H9 (cell line): ENCODE measurements around the gene IFNG-AS1. TPM values are rescaled to one million over a fixed set of nuclear protein-coding genes. Genes with fewer than 3 reads are reported as not detected.

Experiments used
- DNase-seq: peaks from one replicate; pipeline ENCODE4 v3.0.0-alpha.2; 2017
- H2AFZ ChIP-seq: one replicate; pipeline ENCODE4 v1.6.1; 2013; ENCODE audit warnings: mild to moderate bottlenecking, low read length, control low read depth, moderate library complexity
- H2AK5ac ChIP-seq: 2 replicates; pipeline ENCODE4 v1.6.1; 2013; ENCODE audit warnings: low read length, control low read depth, mixed read lengths; ENCODE audit not compliant: insufficient read length
- H2BK120ac ChIP-seq: one replicate; pipeline ENCODE4 v1.6.1; 2013; ENCODE audit warnings: low read depth, mild to moderate bottlenecking, low read length, control low read depth, inconsistent platforms; ENCODE audit not compliant: poor library complexity, severe bottlenecking
- H2BK12ac ChIP-seq: 2 replicates; pipeline ENCODE4 v1.6.1; 2013; ENCODE audit warnings: low read length, control low read depth, mixed read lengths, low read depth; ENCODE audit not compliant: insufficient read length
- H2BK15ac ChIP-seq: 2 replicates; pipeline ENCODE4 v1.6.1; 2013; ENCODE audit warnings: low read depth, low read length, control low read depth
- H2BK20ac ChIP-seq: one replicate; pipeline ENCODE4 v1.6.1; 2013; ENCODE audit warnings: low read depth, mild to moderate bottlenecking, low read length, control low read depth, inconsistent platforms; ENCODE audit not compliant: poor library complexity, severe bottlenecking
- H2BK5ac ChIP-seq: 2 replicates; pipeline ENCODE4 v1.6.1; 2013; ENCODE audit warnings: low read length, control low read depth, mixed read lengths; ENCODE audit not compliant: insufficient read length
- H3K14ac ChIP-seq: 2 replicates; pipeline ENCODE4 v1.6.1; 2013; ENCODE audit warnings: low read length, control low read depth; ENCODE audit not compliant: insufficient read depth
- H3K18ac ChIP-seq: 2 replicates; pipeline ENCODE4 v1.6.1; 2013; ENCODE audit warnings: low read depth, mild to moderate bottlenecking, mixed read lengths, low read length, control low read depth; ENCODE audit not compliant: insufficient read length
- H3K23ac ChIP-seq: 2 replicates; pipeline ENCODE4 v1.6.1; 2013; ENCODE audit warnings: low read length, control low read depth, mixed read lengths, low read depth; ENCODE audit not compliant: insufficient read length
- H3K23me2 ChIP-seq: 2 replicates; pipeline ENCODE4 v1.6.1; 2013; ENCODE audit warnings: low read depth, mild to moderate bottlenecking, mixed read lengths, low read length, control low read depth; ENCODE audit not compliant: insufficient read length, poor library complexity, severe bottlenecking
- H3K27ac ChIP-seq: 2 replicates; pipeline ENCODE4 v1.5.1; 2013; ENCODE audit warnings: low read length, control low read depth, mixed read lengths, low read depth; ENCODE audit not compliant: insufficient read length
- H3K27me3 ChIP-seq: 2 replicates; pipeline ENCODE4 v1.6.1; 2013; ENCODE audit warnings: low read length, control low read depth, inconsistent platforms; ENCODE audit not compliant: insufficient read depth
- H3K4ac ChIP-seq: 2 replicates; pipeline ENCODE4 v1.6.1; 2013; ENCODE audit warnings: low read depth, mild to moderate bottlenecking, control low read depth, inconsistent platforms, low read length, moderate library complexity
- H3K4me1 ChIP-seq: 2 replicates; pipeline ENCODE4 v1.6.1; 2013; ENCODE audit warnings: low read length, control low read depth, inconsistent platforms; ENCODE audit not compliant: insufficient read depth
- H3K4me2 ChIP-seq: 2 replicates; pipeline ENCODE4 v1.6.1; 2013; ENCODE audit warnings: low read length, control low read depth, mixed read lengths; ENCODE audit not compliant: insufficient read length, insufficient read depth
- H3K56ac ChIP-seq: 2 replicates; pipeline ENCODE4 v1.6.1; 2013; ENCODE audit warnings: low read depth, mild to moderate bottlenecking, mixed read lengths, low read length, control low read depth; ENCODE audit not compliant: insufficient read length
- H3K79me1 ChIP-seq: 2 replicates; pipeline ENCODE4 v1.6.1; 2013; ENCODE audit warnings: low read depth, mild to moderate bottlenecking, moderate library complexity, low read length, control low read depth, inconsistent platforms; ENCODE audit not compliant: insufficient read depth, poor library complexity, severe bottlenecking
- H3K79me2 ChIP-seq: 2 replicates; pipeline ENCODE4 v1.6.1; 2013; ENCODE audit warnings: low read length, control low read depth, inconsistent platforms; ENCODE audit not compliant: insufficient read depth
- H3K9ac ChIP-seq: 2 replicates; pipeline ENCODE4 v1.6.1; 2013; ENCODE audit warnings: low read length, control low read depth, mixed read lengths; ENCODE audit not compliant: insufficient read length; ENCODE audit errors: extremely low read depth
- H3K9me3 ChIP-seq: one replicate; pipeline ENCODE4 v1.6.1; 2013; ENCODE audit warnings: low read depth, low read length, inconsistent platforms; ENCODE audit not compliant: control insufficient read depth
- H3T11ph ChIP-seq: one replicate; pipeline ENCODE4 v1.6.1; 2013; ENCODE audit warnings: mild to moderate bottlenecking, low read length, control low read depth, inconsistent platforms
- H4K20me1 ChIP-seq: one replicate; pipeline ENCODE4 v1.6.1; 2013; ENCODE audit not compliant: control insufficient read depth, insufficient read length, insufficient read depth
- H4K5ac ChIP-seq: 2 replicates; pipeline ENCODE4 v1.6.1; 2013; ENCODE audit warnings: low read depth, mild to moderate bottlenecking, mixed read lengths, low read length, control low read depth; ENCODE audit not compliant: insufficient read length
- H4K8ac ChIP-seq: replicated peaks from 2 replicates; pipeline ENCODE4 v1.6.1; 2013; ENCODE audit warnings: low read length, control low read depth, mixed read lengths, low read depth; ENCODE audit not compliant: insufficient read length
- H4K91ac ChIP-seq: 2 replicates; pipeline ENCODE4 v1.6.1; 2013; ENCODE audit warnings: low read depth, mild to moderate bottlenecking, moderate library complexity, mixed read lengths, low read length, control low read depth; ENCODE audit not compliant: insufficient read length
- H3K27ac Mint-ChIP-seq, 3 experiments: 2 replicates in 2 of 3; 3 replicates in 1 of 3; pipeline ENCODE4 v1.8.0; 2020 to 2021; ENCODE audit warnings: mixed read lengths in 3 of 3, mild to moderate bottlenecking in 1 of 3, moderate library complexity in 1 of 3
- H3K27me3 Mint-ChIP-seq: 2 replicates; pipeline ENCODE4 v1.8.0; 2021; ENCODE audit warnings: low read depth, mild to moderate bottlenecking, moderate library complexity, mixed read lengths
- H3K36me3 Mint-ChIP-seq, 3 experiments: 2 replicates in 2 of 3; 3 replicates in 1 of 3; pipeline ENCODE4 v1.8.0; 2020 to 2021; ENCODE audit warnings: low read depth in 3 of 3, mixed read lengths in 3 of 3; ENCODE audit not compliant: insufficient read depth in 1 of 3
- H3K4me1 Mint-ChIP-seq, 2 experiments: 2 replicates each; pipeline ENCODE4 v1.8.0; 2020; ENCODE audit warnings: mixed read lengths in 2 of 2
- H3K4me3 Mint-ChIP-seq, 2 experiments: 2 replicates in 1 of 2; 3 replicates in 1 of 2; pipeline ENCODE4 v1.8.0; 2020 to 2021; ENCODE audit warnings: mild to moderate bottlenecking in 2 of 2, mixed read lengths in 2 of 2, moderate library complexity in 1 of 2
- H3K9me3 Mint-ChIP-seq, 2 experiments: 2 replicates in 1 of 2; 3 replicates in 1 of 2; pipeline ENCODE4 v1.8.0; 2020; ENCODE audit warnings: mild to moderate bottlenecking in 2 of 2, mixed read lengths in 2 of 2, moderate library complexity in 1 of 2
- CTCF ChIP-seq: fragments of 200-600 bp; sonication (generic); conservative IDR thresholded peaks from 3 replicates; pipeline ENCODE4 v1.8.0; 2021; ENCODE audit warnings: antibody characterized with exemption, mild to moderate bottlenecking
- WGBS: extraction: QIAGEN DNeasy Blood & Tissue Kit; methylation state at CpG from one replicate; pipeline ENCODE4 v1.1.7; 2013; ENCODE audit warnings: missing lambda C conversion rate, low lambda C conversion rate, mixed read lengths; ENCODE audit not compliant: insufficient read length; ENCODE audit errors: extremely low coverage; 5-methylcytosine and 5-hydroxymethylcytosine counted together
- total RNA-seq: library from RNA; stranded (reverse); gene quantifications from 2 replicates; pipeline ENCODE4 v1.2.1, GENCODE V29; 2021

The IFNG-AS1 gene
- total RNA-seq, 1 experiment from 2014 or later, result not detected

DNA sequence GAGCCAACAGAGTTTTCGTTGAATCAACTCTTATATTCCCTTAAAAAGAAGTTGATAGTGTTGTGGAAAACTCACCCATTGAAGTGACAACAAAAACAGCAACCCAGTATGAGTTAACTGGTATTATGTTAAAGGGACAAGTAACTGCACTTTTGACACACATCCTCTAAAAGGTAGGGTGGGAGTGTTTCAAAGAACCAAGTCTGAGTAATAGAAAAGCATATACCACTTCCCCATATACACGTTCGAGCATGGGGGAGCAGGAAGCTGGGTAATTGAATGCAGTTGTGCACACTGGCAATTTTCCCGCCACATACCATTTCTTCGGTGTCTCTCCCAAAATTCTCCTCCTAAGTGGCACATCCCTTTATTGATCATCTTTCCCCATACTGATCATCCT lies 31.5 kb downstream of the IFNG-AS1 start:
- no peak overlapping the region for H3K27ac ChIP-seq
- H2BK5ac ChIP-seq, result no peak overlapping the region
- H3K27me3 Mint-ChIP-seq, result no peaks in the 10 kb centered on the region; the same call in 1 of the 2 replicates
- H2BK120ac ChIP-seq, result no peak overlapping the region
- H3K14ac ChIP-seq, result no peak overlapping the region
- H3K4ac ChIP-seq, result no peak overlapping the region
- no peaks in the 10 kb centered on the region for H3K23me2 ChIP-seq
- no peak overlapping the region for H3K4me3 Mint-ChIP-seq
- H3K27me3 ChIP-seq, result no peaks in the 10 kb centered on the region
- no peak for DNase-seq
- no peaks in the 10 kb centered on the region for H3K36me3 Mint-ChIP-seq
- no peak overlapping the region for H2BK12ac ChIP-seq
- no peak overlapping the region for H3K4me2 ChIP-seq
- no peak overlapping the region for H3K27ac Mint-ChIP-seq
- H3K9me3 Mint-ChIP-seq, result no peaks in the 10 kb centered on the region
- H2BK20ac ChIP-seq, result no peak overlapping the region
- H3K4me1 Mint-ChIP-seq, result no peaks in the 10 kb centered on the region
- no peak overlapping the region for H2AK5ac ChIP-seq
- no peaks in the 10 kb centered on the region for H3K9me3 ChIP-seq
- no peak overlapping the region for H2AFZ ChIP-seq
- no peak overlapping the region for H4K8ac ChIP-seq
- H2BK15ac ChIP-seq, result no peak overlapping the region
- H4K91ac ChIP-seq, result no peak overlapping the region
- H3K56ac ChIP-seq, result no peak overlapping the region
- no peak overlapping the region for H3T11ph ChIP-seq
- no peak overlapping the region for H3K9ac ChIP-seq
- no peaks in the 10 kb centered on the region for H4K20me1 ChIP-seq
- no peak overlapping the region for H3K23ac ChIP-seq
- no peaks in the 10 kb centered on the region for H3K4me1 ChIP-seq
- H3K18ac ChIP-seq, result no peak overlapping the region
- no peak for TF ChIP-seq CTCF
- H3K79me1 ChIP-seq, result no peaks in the 10 kb centered on the region
- no CpG with 5 or more reads among the region's 5 CpGs for WGBS
- no peak overlapping the region for H4K5ac ChIP-seq
- no peaks in the 10 kb centered on the region for H3K79me2 ChIP-seq
